Anterior cingulate cortex (tissue), 58 donors: ENCODE results near the gene PDCL2.
A peak's percentile ranks its signal among the peaks of the same experiment; 100 is the strongest.
"Not testable (repeated sequence)": the region's sequence is repeated elsewhere in the genome, so short reads cannot be mapped to it uniquely, and the experiment has no call there.

Experiments
- DNase-seq, 58 donors: peaks; one replicate each; lab custom pipeline; 2025; lab: John Stamatoyannopoulos, UW

Gene PDCL2, protein sequence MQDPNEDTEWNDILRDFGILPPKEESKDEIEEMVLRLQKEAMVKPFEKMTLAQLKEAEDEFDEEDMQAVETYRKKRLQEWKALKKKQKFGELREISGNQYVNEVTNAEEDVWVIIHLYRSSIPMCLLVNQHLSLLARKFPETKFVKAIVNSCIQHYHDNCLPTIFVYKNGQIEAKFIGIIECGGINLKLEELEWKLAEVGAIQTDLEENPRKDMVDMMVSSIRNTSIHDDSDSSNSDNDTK

DNA sequence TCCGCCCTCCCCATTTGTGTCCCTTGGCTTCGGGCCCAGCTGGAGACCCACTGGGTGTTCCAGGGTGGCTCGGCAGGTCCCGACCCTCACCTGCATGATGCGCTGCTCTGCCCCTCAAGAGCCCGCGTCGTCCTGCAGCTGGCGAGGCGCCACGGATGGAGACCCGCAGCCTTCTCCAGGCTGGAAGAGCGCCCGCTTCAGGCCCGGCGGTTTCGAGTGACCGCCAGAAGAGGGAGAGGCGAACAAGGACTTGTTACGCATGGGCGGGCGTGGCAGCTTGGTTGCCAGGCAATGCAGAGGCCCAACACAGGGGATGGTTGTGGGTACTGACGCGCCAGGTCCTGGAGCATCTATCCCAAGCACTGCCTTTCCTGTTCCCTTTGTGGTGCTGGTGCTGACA, at the start of gene PDCL2:
TSS of gene PDCL2 (minus strand) at position 232 of the 400 bp plus-strand sequence. CDS start at position 96, 136 bp downstream.
- no peak for DNase-seq

DNA sequence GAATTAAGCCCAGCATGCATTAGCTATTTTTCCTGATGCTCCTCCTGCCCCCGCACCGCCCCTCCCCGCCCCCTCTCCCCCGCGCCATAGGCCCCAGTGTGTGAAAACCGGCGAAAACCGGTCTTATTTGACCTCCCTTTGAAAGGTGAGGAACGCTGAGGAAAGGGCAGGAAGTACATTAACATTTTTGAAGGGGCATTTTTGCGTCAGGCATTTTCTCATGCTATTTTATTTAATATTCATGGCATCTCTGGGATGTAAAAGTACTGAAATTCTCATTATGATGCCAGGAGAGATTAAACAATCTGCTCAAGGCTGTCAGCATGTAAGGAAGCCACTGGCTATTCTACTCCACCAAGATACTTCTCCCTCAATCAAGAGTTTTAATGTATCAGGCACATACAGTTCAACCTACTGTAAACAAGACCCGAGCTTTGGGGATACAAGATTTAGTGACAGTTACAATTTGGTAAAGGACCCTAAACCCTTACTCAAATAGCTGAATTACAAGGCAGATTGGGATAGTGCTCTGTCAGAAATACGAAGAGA, 45.3 kb upstream of the PDCL2 start:
- DNase-seq: no peak

DNA sequence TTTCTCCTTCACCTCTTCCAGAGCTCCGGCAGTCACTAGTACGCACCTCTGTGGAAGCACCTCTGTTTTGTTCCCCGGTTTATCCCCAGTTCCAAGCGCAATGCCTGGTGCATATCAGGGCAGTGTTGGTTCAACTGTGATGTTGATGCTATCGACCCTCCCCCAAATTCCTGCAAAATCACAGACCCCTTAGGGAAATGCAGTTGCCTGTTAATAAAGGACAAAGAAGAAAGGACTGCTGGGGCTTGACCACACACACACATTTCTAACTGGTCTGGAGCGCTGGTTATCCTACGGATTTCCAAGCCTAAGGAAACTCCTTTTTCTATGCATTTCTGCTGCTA, 44.6 kb upstream of the PDCL2 start:
- DNase-seq: no peak

DNA sequence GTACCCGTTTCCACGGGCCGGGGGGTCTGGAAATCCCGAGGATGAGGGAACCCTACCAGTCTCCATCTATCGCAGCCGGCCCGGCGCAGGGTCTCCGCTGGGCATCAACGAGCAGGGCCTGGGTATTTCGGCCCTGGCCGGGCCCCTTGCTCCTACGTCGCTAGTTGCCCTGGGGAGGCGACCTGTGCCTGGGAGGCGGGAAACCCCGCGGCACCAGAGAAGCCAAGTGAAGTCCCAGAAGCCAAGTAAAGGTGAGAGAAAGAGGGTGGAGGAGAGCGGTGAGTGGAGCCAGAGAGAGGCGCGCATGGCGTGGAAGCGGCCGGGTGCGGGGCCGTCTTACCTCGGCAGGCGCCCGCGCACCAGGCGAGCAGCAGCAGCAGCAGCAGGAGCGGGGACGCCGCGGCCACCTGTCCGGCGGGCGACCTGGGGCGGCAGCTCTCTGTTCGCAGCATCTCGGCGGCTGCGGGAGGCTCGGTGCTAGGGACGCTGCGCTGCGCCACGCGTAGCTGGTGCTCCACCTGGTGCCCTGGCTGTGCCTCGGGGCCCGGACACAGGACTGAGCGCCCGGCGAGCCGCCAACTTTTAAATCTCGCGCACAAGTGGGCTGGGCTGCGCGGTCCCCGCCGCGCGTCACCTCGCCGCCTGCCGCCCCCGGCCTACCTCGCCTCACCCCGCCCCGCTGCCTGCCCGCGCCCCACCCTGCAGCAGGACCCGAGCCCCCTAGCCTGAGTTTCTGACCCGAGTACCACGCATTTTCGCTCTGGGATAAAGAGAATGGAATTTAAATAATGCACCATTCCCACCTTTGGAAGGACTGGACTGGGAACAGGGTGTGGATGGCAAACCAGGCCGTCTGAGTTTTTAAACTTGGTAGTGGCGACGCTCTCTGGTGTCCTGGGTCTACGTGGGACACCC, 44.0 kb upstream of the PDCL2 start, which contains the start of gene NMU:
TSS of gene NMU (minus strand) at position 558 of the 915 bp plus-strand sequence. CDS start at position 452, 106 bp downstream.
- DNase-seq: peak in 6 of 58 donors; percentile 1 to 16 (median 6)

DNA sequence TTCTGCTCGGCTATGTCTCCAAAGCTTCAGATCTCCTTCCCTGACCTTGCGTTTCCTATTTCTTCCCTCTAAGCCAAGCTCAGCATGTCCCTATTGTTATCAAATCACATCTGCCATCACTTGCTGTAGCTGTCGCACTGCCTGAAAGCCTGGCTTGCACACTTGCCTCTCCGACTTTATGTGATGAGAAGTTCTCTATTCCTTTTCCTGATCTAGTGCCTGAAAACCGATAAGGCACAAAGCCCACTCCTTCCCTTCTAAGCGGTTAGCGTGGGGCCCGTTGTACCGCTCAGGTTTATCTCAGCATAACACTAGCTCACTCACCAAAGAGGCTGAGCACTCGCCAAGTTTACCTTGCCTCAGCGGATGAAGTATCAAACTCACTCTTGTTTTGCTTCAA, 43.2 kb upstream of the PDCL2 start:
- no peak for DNase-seq

DNA sequence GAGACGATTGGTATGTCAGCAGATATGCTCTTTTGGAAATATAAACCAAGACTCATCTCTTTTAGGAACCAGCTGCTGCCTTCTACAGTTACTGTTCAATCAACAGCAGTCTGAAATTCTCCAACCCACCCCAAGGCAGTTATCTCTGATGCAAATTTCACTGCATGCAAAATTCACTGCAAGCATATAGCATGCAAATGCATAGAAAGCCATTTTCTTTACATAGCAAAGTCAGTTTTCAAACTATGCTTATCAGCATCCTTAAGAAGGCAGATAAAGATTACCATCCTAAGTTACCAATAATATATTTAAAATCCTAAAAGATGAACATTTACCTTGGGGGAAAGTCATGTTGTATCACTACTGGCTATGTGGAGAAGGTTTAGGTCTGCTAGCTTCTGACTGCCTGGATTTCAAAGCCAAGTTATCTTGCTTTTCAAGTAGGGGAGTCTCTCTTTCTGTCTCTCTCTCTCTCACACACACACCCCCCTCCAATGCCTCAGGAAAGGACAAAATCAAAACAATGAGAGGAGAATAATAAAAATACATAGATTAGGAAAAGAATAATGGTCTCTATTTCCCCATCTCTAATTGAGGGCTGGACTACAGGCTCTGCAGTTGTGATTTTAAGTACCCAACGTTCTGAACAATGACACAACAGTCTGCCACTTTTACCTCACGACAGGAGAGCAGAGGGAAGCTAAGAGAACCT, 42.5 kb upstream of the PDCL2 start:
- no peak for DNase-seq

DNA sequence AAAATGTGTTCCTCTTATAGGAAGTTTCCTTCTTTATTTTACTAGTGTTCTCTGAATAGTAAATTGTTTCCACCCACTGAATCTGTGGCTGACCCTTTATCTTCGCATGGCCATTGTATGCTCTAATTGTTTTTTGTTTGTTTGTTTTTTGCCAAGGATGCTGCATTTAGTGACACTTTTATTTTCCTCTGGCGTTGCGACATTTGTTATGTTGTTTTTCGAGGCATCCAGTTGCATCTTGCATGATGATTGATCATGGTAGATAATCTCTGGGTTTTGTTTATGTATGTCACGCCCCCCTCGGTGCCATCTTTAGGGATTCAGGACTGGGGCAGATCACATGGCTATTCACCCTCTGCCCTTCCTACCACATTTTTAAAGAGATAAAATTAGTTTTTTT, 41.9 kb upstream of the PDCL2 start:
- no peak for DNase-seq

DNA sequence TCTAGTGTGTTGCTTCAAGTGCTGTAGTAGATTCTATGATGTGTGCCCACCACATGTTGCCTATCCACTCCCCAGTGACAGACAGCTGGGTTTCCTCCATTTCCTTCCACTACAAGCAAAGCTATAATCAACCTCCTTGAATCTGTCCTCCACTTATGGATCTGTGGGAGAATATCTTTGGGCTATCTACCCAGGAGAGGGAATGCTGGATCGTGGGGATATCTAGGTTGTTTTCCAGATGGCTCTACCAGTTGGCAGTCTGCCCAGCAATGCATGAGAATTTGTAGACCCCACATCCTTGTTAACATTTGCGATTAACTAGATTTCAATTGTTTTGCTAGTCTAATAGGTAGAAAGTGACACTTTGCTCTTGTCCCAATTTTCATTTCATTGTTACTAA, 33.8 kb upstream of the PDCL2 start:
- DNase-seq: no peak

DNA sequence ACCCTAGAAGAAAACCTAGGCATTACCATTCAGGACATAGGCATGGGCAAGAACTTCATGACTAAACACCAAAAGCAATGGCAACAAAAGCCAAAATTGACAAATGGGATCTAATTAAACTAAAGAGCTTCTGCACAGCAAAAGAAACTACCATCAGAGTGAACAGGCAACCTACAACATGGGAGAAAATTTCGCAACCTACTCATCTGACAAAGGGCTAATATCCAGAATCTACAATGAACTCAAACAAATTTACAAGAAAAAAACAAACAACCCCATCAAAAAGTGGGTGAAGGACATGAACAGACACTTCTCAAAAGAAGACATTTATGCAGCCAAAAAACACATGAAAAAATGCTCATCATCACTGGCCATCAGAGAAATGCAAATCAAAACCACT, 32.0 kb upstream of the PDCL2 start:
- not testable (repeated sequence) for DNase-seq

DNA sequence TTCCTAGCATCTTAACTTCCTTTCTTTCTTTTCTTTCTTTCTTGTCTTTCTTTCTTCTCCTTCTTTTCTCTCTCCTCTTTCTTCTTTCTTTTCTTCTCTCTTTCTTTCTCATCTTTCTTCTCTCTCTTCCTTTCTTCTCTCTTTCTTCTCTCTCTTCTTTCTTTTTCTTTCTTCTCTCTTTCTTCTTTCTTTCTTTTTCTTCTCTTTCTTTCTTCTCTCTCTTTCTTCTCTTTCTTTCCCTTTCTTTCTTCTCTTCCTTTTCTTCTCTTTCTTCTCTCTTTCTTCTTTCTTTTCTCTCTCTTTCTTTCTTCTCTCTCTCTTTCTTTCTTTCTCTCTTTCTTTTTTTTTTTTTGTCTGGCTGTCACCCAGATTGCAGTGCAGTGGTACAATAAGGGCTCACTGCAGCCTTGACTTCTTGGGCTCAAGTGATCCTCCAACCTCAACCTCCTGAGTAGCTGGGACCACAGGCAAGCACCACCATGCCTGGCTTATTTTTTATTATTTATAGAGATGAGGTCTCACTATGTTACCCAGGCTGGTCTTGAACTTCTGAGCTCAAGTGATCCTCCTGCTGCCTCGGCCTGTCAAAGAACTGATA, 26.6 kb upstream of the PDCL2 start:
- no peak for DNase-seq

DNA sequence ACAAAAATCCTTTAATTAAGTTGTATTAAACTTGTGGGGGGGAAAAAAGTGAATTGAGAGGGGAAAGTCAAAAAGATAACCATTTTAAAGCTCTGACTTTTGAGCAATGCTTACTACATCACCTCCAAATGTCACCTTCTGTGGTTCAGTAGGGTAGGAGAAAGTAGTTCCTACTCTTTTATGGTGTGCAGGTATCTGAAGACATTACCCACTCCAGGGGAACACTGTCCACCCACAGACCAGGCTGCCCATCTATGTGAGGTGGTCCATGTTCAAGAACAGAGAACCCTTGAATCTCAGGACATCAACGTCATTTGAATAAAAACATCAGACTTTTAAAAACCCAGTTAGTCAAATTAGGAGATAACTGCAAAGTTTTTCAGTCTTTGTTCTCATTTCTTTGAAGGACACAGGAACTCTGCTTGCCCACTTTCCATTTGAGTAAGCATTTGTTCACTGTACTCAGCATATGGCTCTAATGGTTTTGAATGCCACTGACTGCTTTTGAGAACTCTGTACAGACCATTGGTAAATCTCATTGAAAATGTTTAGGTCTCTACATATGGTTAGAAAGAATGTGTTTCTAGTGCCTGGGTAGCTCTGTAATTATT, 25.6 kb upstream of the PDCL2 start:
- DNase-seq: no peak

DNA sequence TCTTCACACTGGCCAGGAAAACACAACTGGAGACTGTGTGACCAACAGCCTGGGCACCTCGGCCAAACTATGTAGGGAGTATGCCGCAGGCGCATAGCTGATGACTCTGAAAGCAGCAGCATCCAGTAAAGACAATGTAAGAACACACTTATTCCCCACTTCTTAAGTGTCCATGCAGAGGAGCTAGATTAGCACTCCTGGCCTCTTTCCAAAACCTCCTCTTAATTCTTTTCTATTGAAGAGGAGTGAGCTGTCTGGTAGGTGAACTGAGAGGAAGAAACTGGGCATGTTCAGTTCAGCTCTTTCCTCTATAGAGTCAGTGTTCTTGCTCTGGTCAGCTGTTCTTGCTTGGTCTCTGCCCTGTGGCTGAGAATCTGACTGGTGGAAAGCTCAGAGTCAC, 23.0 kb upstream of the PDCL2 start:
- no peak for DNase-seq

DNA sequence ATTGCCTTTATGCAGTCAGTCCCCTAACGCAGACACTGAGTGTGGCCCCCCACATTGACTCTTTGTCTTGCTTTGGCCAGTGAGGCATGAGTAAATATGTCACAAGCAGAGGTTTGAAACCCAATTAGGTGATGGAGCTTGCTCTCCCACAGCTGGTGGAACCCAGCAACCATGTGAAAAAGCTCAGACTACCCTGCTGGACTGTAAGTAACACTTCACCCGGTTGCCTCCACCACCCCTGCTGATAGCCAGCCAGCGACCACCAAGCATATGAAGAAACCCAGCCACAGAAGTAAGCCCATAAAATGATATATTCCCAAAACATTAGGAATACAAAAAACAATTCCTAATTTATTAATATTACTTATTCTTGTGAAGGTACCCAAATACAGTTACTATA, 21.6 kb upstream of the PDCL2 start:
- no peak for DNase-seq

DNA sequence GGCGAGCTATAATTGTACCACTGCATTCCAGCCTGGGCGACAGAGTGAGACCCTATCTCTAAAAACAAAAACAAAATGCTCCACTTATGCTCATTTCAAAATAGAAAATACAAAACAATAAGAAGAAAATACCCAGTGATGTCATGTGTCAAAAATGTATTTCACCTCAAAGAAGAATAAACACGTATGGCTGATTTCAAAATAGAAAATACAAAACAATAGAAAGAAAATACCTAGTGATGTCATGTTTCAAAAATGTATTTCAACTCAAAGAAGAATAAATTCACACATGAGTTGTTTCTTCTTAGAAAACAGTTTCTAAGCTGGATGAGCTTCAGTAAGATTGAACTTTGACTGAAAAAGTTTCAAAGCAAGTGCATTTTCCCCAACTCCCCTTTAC, 20.3 kb upstream of the PDCL2 start:
- DNase-seq: no peak

DNA sequence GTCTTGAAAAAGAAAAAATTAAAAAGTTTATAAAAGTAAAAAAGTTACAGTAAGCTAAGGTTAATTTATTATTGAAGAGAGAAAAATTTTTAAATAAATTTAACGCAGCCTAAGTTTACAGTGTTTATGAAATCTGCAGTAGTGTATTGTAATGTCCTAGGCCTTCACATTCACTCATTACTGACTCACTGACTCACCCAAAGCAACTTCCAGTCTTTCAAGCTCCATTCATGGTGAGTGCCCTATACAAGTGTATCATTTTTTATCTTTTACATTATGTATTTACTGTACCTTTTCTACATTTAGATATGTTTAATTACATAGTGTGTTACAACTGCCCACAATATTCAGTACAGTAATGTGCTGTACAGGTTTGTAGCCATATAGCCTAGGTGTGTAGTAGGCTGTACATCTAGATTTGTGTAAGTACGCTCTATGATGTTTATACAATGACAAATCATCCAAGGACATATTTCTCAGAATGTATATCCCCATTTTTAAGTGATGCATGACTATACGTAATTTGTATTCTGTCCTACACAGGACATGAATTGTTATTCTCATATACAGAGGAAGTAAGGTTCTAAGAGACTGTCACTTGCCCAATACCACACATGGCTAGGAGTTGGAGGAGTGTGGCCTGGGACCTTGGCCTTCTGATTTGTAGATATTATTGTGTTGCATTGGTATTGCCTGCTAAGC, 19.5 kb upstream of the PDCL2 start:
- no peak for DNase-seq

DNA sequence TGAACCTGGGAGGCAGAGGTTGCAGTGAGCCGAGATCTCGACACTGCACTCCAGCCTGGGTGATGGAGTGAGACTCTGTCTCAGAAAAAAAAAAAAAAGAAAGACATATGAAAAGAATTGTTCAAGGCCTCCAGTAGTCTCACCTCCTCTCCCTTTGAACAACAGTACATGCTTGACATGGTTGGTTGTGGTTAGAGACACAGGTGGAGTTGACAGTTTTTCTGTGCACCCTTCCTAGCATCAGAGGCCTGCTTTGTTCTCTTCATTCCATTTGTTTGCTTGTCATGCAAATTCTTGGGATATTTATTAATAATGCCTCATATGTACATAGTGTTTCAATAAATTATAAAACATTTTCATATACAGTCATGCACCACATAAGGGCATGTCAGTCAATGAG, 18.3 kb upstream of the PDCL2 start:
- no peak for DNase-seq

DNA sequence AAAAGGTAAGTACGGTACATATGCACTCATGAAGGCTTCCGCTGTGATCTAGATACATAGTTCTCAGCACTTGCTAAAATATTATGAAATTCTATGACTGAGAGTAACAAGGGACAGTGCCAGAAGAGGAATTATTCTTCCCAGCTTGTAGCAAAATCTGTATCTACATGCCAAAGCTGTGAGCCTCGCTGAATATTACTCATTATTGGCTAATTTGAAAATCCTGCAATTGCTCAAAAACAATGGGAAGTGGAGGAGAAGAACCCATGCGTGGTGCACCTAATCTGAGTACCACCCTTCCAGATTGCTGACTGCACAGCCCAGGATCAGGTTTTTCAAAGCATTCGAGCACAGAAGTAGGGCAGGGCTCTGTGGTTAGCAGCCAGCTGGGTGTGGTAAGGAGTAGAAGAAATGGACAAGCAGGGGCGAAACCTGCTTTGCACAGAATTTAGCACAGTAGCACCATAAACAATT, 17.4 kb upstream of the PDCL2 start:
- no peak for DNase-seq

DNA sequence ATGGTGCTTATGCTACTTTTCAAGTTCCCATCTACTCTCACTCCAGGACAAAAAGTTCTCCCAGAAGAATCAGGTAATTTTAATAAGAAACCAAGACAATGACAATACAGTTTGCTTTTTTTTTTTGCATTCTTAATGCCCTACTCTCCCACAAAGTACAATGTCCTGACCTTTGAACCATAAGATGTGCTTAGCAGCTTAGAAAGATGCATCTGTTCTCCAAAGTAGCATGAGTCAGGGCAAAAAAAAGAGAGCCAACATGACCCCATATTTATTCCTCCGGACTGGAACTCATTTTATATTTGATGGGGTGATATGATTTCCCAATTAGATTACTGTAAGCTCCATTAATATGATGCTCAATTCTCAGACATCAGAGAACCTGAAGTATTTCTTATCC, 16.5 kb upstream of the PDCL2 start:
- no peak for DNase-seq

DNA sequence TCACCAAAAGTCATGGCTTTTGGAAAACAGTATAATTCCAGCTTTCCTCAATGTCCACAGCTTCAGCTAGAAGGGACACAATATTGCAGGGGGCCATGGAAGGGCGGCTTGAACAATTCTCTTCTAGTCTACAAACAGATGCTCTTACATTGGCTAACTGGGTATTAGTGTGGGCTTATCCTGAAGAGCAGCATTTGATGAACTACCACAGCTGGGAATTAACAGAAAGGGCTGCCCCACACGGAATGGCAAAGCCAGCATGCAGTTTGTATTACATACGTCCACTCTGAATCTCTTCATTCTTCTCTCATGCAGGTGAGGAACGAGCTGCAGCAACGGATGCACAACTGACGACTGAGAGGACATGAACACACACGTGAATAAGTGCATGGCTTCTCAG, 13.0 kb upstream of the PDCL2 start:
- no peak for DNase-seq
